NCI-H2227 (cell line): Measurements from ENCODE around the gene ICAM3.

ENCODE experiments used
- DNase-seq: peaks from one replicate; lab custom pipeline; 2025; ENCODE audit not compliant: unreplicated experiment; lab: John Stamatoyannopoulos, UW

ICAM3 gene

GRCh38 chr19:10321417-10321797 is 18.0 kb downstream of the ICAM3 start:
- DNase-seq, result no peak

- DNase-seq, result no peak
These were observed 18.6 kb downstream of the ICAM3 start for GRCh38 chr19:10320602-10321416.

- DNase-seq, result no peak
These were observed 20.4 kb downstream of the ICAM3 start for GRCh38 chr19:10318807-10319682.

- DNase-seq, result no peak
These were observed 21.5 kb downstream of the ICAM3 start for GRCh38 chr19:10317857-10318462.

GRCh38 chr19:10317045-10317856 is 22.2 kb downstream of the ICAM3 start:
- no peak for DNase-seq

- DNase-seq, result no peak
These were observed 23.0 kb downstream of the ICAM3 start for GRCh38 chr19:10316229-10317044.

GRCh38 chr19:10315335-10316214 is 23.8 kb downstream of the ICAM3 start, which contains the start of gene FDX2:
FDX2 (minus strand) TSS chr19:10316015; CDS start chr19:10315996, 19 bp downstream.
- peak; percentile 86 for DNase-seq

GRCh38 chr19:10309423-10309822 is 30.0 kb downstream of the ICAM3 start, which contains the start of gene ZGLP1:
ZGLP1 (minus strand) TSS chr19:10309815.
- no peak for DNase-seq

- DNase-seq, result no peak
These were observed 33.1 kb downstream of the ICAM3 start for GRCh38 chr19:10306327-10306726.

GRCh38 chr19:10305139-10305806 is 34.2 kb downstream of the ICAM3 start:
- no peak for DNase-seq

GRCh38 chr19:10299545-10300458 is 39.6 kb downstream of the ICAM3 start:
- no peak for DNase-seq

GRCh38 chr19:10295847-10296591 is 43.4 kb downstream of the ICAM3 start:
- DNase-seq, result no peak

- DNase-seq, result no peak
These were observed 44.0 kb downstream of the ICAM3 start for GRCh38 chr19:10295305-10295846.

- DNase-seq, result no peak
These were observed 45.1 kb downstream of the ICAM3 start for GRCh38 chr19:10294368-10294697.

GRCh38 chr19:10293637-10294367 is 45.6 kb downstream of the ICAM3 start:
- DNase-seq, result no peak
